ENCODE measurements around the gene NTRK1. TPM values are rescaled to one million over a fixed set of nuclear protein-coding genes. Genes with fewer than 3 reads are reported as not detected.

The NTRK1 gene
- total and polyA plus RNA-seq, 4 experiments from 2014 or later = 0.23 TPM; not detected in 3

DNA sequence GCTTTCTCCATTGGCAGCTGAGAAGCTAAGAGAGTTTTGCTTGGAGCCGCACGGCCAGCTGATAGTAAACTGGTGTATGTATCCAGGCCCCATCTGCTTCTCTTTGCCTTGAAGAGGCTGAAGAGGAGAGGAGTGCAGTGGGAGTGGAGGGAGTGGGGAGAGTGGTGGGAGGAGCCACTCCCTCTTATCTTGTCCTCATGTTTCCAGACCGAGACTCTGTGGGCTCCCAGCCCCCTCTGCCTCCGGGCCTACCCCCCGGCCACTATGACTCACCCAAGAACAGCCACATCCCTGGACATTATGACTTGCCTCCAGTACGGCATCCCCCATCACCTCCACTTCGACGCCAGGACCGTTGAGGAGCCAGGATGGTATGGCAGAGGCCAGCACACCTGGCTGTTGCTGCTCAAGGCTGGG is 53.8 kb downstream of the NTRK1 start:
- ChIA-PET CTCF (ENCODE audit: partially characterized antibody) (interaction anchor here (0.9 kb wide), 1 partner anchor 14 kb away, joined by 4 read pairs; no protein-coding TSS in a partner anchor), POLR2A (ENCODE audit: partially characterized antibody) (no interaction called here)
- peaks cover 4% of the 10 kb centered on the region for H3K27me3 ChIP-seq (ENCODE audit: insufficient read depth, low read length)
- no peak overlapping the region for H3K4me3 ChIP-seq (ENCODE audit: low read length in 2 of 2)
- Mint-ChIP-seq H3K9me3 (peaks cover 0 to 2% (median 0%) of the 10 kb centered on the region in 8 donors), H3K4me1 (no peaks in the 10 kb centered on the region), H3K27ac (no peak overlapping the region), H3K36me3 (no peaks in the 10 kb centered on the region), H3K27me3 (peaks cover 17 to 33% of the 10 kb centered on the region in 2 donors), H3K4me3 (no peak overlapping the region)
- peak in 1 of 5 donors; percentile 10 for DNase-seq
- intact Hi-C loops (cut with micrococcal nuclease) = no loop called here
- H3K27ac ChIP-seq (ENCODE audit: low read depth, low read length) = no peak overlapping the region
- no peaks in the 10 kb centered on the region for H3K36me3 ChIP-seq (ENCODE audit: insufficient read depth, low read length)
- no peaks in the 10 kb centered on the region for H3K9me3 ChIP-seq (ENCODE audit: control insufficient read depth in 1 of 2, low read length in 2 of 2)
- no peaks in the 10 kb centered on the region for H3K4me1 ChIP-seq (ENCODE audit: insufficient read depth, low read length)

DNA sequence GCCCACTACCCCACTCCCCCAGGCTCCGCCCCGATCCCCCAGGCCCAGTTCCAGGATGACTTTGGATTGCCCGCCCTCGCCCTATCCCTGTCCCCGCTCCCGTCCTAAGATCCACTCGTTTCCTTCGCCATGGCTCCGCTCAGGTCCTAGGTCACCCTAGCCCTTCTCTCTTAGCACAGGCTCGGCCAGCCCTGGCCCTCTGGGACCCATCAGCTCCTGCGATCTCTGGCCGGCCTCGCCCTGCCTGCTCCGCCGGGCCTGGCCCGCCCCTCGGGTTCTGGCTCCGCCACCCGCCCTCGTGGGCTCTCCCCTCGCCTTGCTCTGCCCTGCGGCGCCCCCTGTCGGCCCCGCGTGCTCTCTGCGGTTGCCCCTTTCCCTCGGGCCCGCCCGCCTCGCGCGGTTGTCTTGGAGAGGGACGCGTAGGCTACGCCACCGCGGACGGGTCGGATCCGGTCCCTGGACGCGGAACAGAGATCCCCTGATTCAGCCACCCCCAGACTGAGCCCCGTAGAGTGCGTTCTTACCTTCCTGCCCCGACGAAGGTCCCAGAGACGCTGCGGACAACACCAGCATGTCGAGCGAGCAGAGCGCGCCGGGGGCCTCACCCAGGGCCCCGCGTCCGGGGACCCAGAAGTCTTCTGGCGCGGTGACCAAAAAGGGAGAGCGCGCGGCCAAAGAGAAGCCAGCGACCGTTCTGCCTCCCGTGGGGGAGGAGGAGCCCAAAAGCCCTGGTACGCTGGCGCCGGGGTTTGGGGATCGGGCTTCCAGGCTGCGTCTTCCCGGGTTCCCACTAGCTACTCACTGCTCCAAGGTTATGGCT is 59.8 kb downstream of the NTRK1 start, which contains the start of gene LRRC71:
LRRC71 (plus strand) TSS at position 400 of the 820 bp plus-strand sequence; CDS start at position 572, 172 bp downstream.
- peaks cover 54 to 55% of the 10 kb centered on the region in 2 donors for H3K27me3 Mint-ChIP-seq
- CTCF ChIA-PET (ENCODE audit: partially characterized antibody) = interaction anchor here (1.2 kb wide), 1 partner anchor 50 kb away, joined by 4 read pairs; no protein-coding TSS in a partner anchor
- H3K36me3 Mint-ChIP-seq = no peaks in the 10 kb centered on the region
- peak; percentile 39 to 49 (median 41) for DNase-seq
- H3K4me3 Mint-ChIP-seq = peak within 1 kb of the TSS in 2 of 8 donors; percentile 37 to 40
- peaks cover 0 to 4% (median 0%) of the 10 kb centered on the region in 8 donors for H3K9me3 Mint-ChIP-seq
- Histone ChIP-seq H3K27ac (ENCODE audit: low read depth, low read length) (no peak within 1 kb of the TSS), H3K27me3 (ENCODE audit: insufficient read depth, low read length) (peaks cover 41% of the 10 kb centered on the region), H3K36me3 (ENCODE audit: insufficient read depth, low read length) (no peaks in the 10 kb centered on the region), H3K9me3 (ENCODE audit: control insufficient read depth in 1 of 2, low read length in 2 of 2) (no peaks in the 10 kb centered on the region), H3K4me3 (ENCODE audit: low read length in 2 of 2) (no peak within 1 kb of the TSS), H3K4me1 (ENCODE audit: insufficient read depth, low read length) (peaks cover 9% of the 10 kb centered on the region)
- H3K4me1 Mint-ChIP-seq = peaks cover 7 to 15% (median 11%) of the 10 kb centered on the region in 4 donors
- peak within 1 kb of the TSS in 2 of 7 donors; percentile 37 to 65 for H3K27ac Mint-ChIP-seq
- intact Hi-C loops (cut with micrococcal nuclease) = no loop called here
- POLR2A ChIA-PET (ENCODE audit: partially characterized antibody) = no interaction called here

DNA sequence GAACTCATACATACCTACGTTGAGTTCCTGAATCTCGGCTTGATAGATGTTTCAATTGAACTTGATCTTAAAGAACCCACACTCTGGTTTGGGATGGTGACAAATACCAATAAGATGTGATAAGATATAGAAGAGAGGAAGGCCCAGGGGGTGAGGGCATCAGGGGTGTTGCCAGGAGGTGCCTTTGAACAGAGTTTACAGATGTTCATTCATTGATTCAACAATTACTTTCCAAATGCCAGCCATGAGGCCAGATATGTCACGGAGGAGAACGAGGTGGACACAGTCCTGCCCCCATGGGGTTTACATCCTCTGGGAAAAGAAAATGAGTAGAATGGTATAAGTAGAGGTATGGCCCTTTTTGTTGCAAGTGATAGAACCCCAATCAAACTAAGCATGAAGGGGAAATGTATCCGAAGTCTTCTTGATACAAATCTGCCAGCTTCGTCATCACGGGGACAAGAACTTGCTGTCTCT is 60.4 kb downstream of the NTRK1 start:
- CTCF ChIA-PET (ENCODE audit: partially characterized antibody) = interaction anchor here (1.2 to 1.4 kb wide), 2 partner anchors 8 to 49 kb away, joined by 3 to 4 read pairs; no protein-coding TSS in a partner anchor
- intact Hi-C loops (cut with micrococcal nuclease) = no loop called here
- peaks cover 7 to 18% (median 11%) of the 10 kb centered on the region in 4 donors for H3K4me1 Mint-ChIP-seq
- Histone ChIP-seq H3K36me3 (ENCODE audit: insufficient read depth, low read length) (no peaks in the 10 kb centered on the region), H3K4me3 (ENCODE audit: low read length in 2 of 2) (no peak overlapping the region), H3K9me3 (ENCODE audit: control insufficient read depth in 1 of 2, low read length in 2 of 2) (no peaks in the 10 kb centered on the region), H3K27ac (ENCODE audit: low read depth, low read length) (no peak overlapping the region), H3K27me3 (ENCODE audit: insufficient read depth, low read length) (peaks cover 46% of the 10 kb centered on the region), H3K4me1 (ENCODE audit: insufficient read depth, low read length) (peaks cover 10% of the 10 kb centered on the region)
- peaks cover 55 to 60% of the 10 kb centered on the region in 2 donors for H3K27me3 Mint-ChIP-seq
- no peak overlapping the region for H3K27ac Mint-ChIP-seq
- peak overlapping the region in 1 of 8 donors; percentile 40 for H3K4me3 Mint-ChIP-seq
- H3K9me3 Mint-ChIP-seq = peaks cover 0 to 4% (median 0%) of the 10 kb centered on the region in 8 donors
- DNase-seq = no peak
- H3K36me3 Mint-ChIP-seq = no peaks in the 10 kb centered on the region
- POLR2A ChIA-PET (ENCODE audit: partially characterized antibody) = no interaction called here

DNA sequence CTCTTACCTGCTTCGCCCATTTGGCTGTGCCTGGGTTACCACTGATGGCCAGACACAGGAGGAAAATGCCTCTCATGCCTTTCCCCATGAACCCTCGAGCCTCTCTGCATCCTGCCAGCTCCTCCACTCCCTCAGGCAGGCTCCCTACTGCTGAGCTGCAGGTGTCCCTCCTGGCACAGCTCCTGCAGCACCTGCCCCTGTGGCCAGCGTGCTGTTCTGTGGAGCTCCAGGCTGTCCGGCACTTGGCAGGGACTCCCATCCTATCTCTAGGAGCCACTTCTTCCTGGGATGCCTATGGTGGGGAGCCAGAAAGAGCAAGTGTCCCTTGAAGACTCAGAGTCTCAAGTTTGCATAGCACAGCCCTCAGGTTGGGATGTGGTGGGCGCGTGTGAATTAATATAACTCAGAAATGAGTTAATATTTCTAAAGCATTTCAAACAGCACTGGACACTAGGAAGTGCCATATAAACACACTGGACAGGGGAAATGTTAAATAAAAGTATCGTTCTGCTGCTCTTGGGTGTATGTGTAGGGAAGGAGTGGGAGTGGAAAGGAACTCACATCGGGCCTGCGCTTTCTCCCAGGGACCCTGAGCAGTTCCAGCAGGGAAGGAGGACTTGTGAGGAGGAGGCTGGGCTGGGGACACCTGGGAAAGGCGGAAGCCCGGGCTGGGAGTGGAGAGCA is 62.5 kb downstream of the NTRK1 start:
- no peaks in the 10 kb centered on the region for H3K36me3 Mint-ChIP-seq
- H3K4me1 ChIP-seq (ENCODE audit: insufficient read depth, low read length) = peaks cover 24% of the 10 kb centered on the region
- no peaks in the 10 kb centered on the region for H3K9me3 ChIP-seq (ENCODE audit: control insufficient read depth in 1 of 2, low read length in 2 of 2)
- H3K9me3 Mint-ChIP-seq = peaks cover 0 to 1% (median 0%) of the 10 kb centered on the region in 8 donors
- H3K27ac Mint-ChIP-seq = peak overlapping the region in 2 of 7 donors; percentile 25 to 88
- no peak overlapping the region for H3K4me3 ChIP-seq (ENCODE audit: low read length in 2 of 2)
- no peak overlapping the region for H3K27ac ChIP-seq (ENCODE audit: low read depth, low read length)
- intact Hi-C loops (cut with micrococcal nuclease) = no loop called here
- peaks cover 11 to 35% (median 16%) of the 10 kb centered on the region in 4 donors for H3K4me1 Mint-ChIP-seq
- H3K27me3 Mint-ChIP-seq = peaks cover 62 to 63% of the 10 kb centered on the region in 2 donors
- no peaks in the 10 kb centered on the region for H3K36me3 ChIP-seq (ENCODE audit: insufficient read depth, low read length)
- CTCF ChIA-PET (ENCODE audit: partially characterized antibody) = interaction anchor here (1.0 to 1.5 kb wide), 3 partner anchors 12 to 47 kb away, joined by 3 to 5 read pairs (median 3); no protein-coding TSS in a partner anchor
- POLR2A ChIA-PET (ENCODE audit: partially characterized antibody) = no interaction called here
- H3K4me3 Mint-ChIP-seq = peak overlapping the region in 7 of 8 donors; percentile 7 to 63 (median 38)
- DNase-seq = no peak
- H3K27me3 ChIP-seq (ENCODE audit: insufficient read depth, low read length) = peaks cover 58% of the 10 kb centered on the region

DNA sequence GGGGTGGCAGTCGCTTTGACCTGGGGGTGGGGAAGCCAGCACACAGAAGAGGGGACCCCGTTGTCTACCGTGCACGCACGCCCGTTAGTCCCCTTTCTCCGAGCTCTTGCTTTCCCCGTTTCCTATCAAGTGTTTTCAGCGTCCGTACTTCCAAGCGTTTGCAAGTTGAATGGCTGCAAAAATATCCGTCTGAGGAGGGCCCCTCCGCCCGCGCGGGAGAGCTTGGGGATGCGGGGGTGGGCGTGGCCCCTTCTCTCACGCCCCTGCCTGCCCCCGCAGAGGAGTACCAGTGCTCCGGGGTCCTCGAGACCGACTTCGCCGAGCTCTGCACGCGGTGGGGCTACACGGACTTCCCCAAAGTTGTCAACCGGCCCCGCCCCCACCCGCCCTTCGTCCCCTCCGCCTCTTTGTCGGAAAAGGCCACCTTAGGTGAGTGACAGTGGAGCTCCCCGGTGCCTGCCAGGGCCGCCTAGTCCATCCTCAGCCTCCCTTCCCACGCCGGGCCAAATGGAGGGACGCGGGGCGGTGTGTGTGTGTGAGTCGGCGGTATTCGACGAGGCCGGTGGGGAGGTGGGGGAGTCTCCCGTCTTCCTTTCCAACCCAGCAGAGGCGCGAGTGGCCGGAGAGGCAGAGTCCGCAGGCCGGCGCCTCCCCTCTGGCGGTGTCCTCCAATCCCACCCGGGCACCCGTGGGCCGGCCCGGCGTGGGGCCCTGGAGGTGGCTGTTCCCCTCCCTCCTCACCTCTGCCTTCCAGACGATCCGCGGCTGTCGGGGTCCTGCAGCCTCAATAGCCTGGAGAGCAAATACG is 63.2 kb downstream of the NTRK1 start:
- H3K4me1 ChIP-seq (ENCODE audit: insufficient read depth, low read length) = peaks cover 24% of the 10 kb centered on the region
- peaks cover 62 to 64% of the 10 kb centered on the region in 2 donors for H3K27me3 Mint-ChIP-seq
- intact Hi-C loops (cut with micrococcal nuclease) = no loop called here
- peak overlapping the region in 2 of 8 donors; percentile 44 to 63 for H3K4me3 Mint-ChIP-seq
- ChIA-PET CTCF (ENCODE audit: partially characterized antibody) (interaction anchor here (1.0 to 1.5 kb wide), 2 partner anchors 12 to 47 kb away, joined by 3 read pairs; no protein-coding TSS in a partner anchor), POLR2A (ENCODE audit: partially characterized antibody) (no interaction called here)
- DNase-seq = no peak
- no peak overlapping the region for H3K27ac ChIP-seq (ENCODE audit: low read depth, low read length)
- peaks cover 60% of the 10 kb centered on the region for H3K27me3 ChIP-seq (ENCODE audit: insufficient read depth, low read length)
- peaks cover 13 to 36% (median 19%) of the 10 kb centered on the region in 4 donors for H3K4me1 Mint-ChIP-seq
- no peaks in the 10 kb centered on the region for H3K36me3 Mint-ChIP-seq
- H3K9me3 Mint-ChIP-seq = peaks cover 0 to 1% (median 0%) of the 10 kb centered on the region in 8 donors
- H3K27ac Mint-ChIP-seq = peak overlapping the region in 1 of 7 donors; percentile 25
- no peaks in the 10 kb centered on the region for H3K9me3 ChIP-seq (ENCODE audit: control insufficient read depth in 1 of 2, low read length in 2 of 2)
- H3K4me3 ChIP-seq (ENCODE audit: low read length in 2 of 2) = no peak overlapping the region
- no peaks in the 10 kb centered on the region for H3K36me3 ChIP-seq (ENCODE audit: insufficient read depth, low read length)

DNA sequence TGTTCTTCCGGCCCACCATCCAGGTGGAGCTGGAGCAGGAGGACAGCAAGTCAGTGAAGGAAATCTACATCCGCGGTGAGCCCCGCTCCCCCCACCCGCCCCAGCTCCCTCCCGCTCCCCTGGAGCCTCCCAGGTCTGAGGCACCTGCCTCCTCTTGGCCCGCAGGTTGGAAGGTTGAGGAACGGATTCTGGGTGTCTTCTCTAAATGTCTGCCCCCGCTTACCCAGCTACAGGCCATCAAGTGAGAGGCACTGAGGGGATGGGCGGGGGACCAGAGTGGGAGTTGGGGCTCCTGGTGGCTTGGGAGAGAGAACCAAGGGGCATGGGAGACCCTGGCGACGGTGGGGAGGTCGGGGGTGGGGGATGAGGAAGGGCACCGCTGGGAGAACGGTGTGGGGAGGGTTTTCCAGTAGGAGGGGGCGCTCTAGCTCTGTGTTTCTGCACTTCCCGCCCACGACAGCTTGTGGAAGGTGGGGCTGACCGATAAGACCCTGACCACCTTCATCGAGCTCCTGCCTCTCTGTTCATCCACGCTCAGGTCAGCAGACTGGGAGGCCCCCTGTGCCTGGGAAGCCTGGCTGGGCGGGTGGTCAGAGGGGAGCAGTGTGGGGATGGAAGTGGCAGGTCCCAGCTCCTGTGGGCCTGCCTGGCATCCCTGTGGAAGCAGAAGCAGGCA is 64.0 kb downstream of the NTRK1 start:
- Mint-ChIP-seq H3K36me3 (no peaks in the 10 kb centered on the region), H3K27ac (no peak overlapping the region), H3K9me3 (peaks cover 0 to 1% (median 0%) of the 10 kb centered on the region in 8 donors), H3K27me3 (peaks cover 64% of the 10 kb centered on the region in 2 donors), H3K4me3 (peak overlapping the region in 1 of 8 donors; percentile 44), H3K4me1 (peaks cover 13 to 36% (median 19%) of the 10 kb centered on the region in 4 donors)
- Histone ChIP-seq H3K4me1 (ENCODE audit: insufficient read depth, low read length) (peaks cover 24% of the 10 kb centered on the region), H3K9me3 (ENCODE audit: control insufficient read depth in 1 of 2, low read length in 2 of 2) (no peaks in the 10 kb centered on the region), H3K4me3 (ENCODE audit: low read length in 2 of 2) (no peak overlapping the region), H3K27ac (ENCODE audit: low read depth, low read length) (no peak overlapping the region), H3K36me3 (ENCODE audit: insufficient read depth, low read length) (no peaks in the 10 kb centered on the region), H3K27me3 (ENCODE audit: insufficient read depth, low read length) (peaks cover 65% of the 10 kb centered on the region)
- intact Hi-C loops (cut with micrococcal nuclease) = no loop called here
- DNase-seq = no peak
- CTCF ChIA-PET (ENCODE audit: partially characterized antibody) = interaction anchor here (0.6 kb wide), 1 partner anchor 32 kb away, joined by 3 read pairs; no protein-coding TSS in a partner anchor
- POLR2A ChIA-PET (ENCODE audit: partially characterized antibody) = no interaction called here
